Activated CD4-positive, alpha-beta memory T cell treated with anti-CD3 and anti-CD28 coated beads for 36 hours (primary cell): ENCODE results near the gene CHMP5. TPM values are rescaled to one million over a fixed set of nuclear protein-coding genes. Genes with fewer than 3 reads are reported as not detected.

Experiments
- CTCF ChIA-PET: fragments of 350-600 bp; sonication (Branson Sonifier 250); formaldehyde crosslinking; loops from one replicate; lab custom pipeline; 2021; ENCODE audit warnings: antibody characterized with exemption, inconsistent platforms; lab: Charles Lee
- POLR2A ChIA-PET: fragments of 350-600 bp; sonication (Branson Sonifier 250); formaldehyde crosslinking; loops from one replicate; lab custom pipeline; 2021; ENCODE audit warnings: antibody characterized with exemption; lab: Charles Lee
- DNase-seq: peaks from one replicate; pipeline ENCODE4 v3.0.0-alpha.2; 2020
- H3K27ac Mint-ChIP-seq: one replicate; pipeline ENCODE4 v1.8.0; 2021; ENCODE audit warnings: mixed read lengths
- H3K27me3 Mint-ChIP-seq: one replicate; pipeline ENCODE4 v1.8.0; 2021; ENCODE audit warnings: mixed read lengths
- H3K36me3 Mint-ChIP-seq: one replicate; pipeline ENCODE4 v1.8.0; 2021; ENCODE audit warnings: mixed read lengths
- H3K4me1 Mint-ChIP-seq: one replicate; pipeline ENCODE4 v1.8.0; 2021; ENCODE audit warnings: low read depth, mixed read lengths
- H3K4me3 Mint-ChIP-seq: one replicate; pipeline ENCODE4 v1.8.0; 2021; ENCODE audit warnings: mild to moderate bottlenecking, mixed read lengths
- H3K9me3 Mint-ChIP-seq: one replicate; pipeline ENCODE4 v1.8.0; 2021; ENCODE audit warnings: mixed read lengths
- intact Hi-C: fragments of 100-400 bp; cut with micrococcal nuclease; formaldehyde crosslinking; loops from one replicate; pipeline ENCODE4 v1.15.1; 2023
- total RNA-seq, 2 experiments: library from RNA; stranded (reverse); gene quantifications; one replicate each; pipeline ENCODE4 v1.2.3, GENCODE V29; 2021

Gene CHMP5
- total RNA-seq, 2 experiments from 2014 or later = 116 to 119 TPM

DNA sequence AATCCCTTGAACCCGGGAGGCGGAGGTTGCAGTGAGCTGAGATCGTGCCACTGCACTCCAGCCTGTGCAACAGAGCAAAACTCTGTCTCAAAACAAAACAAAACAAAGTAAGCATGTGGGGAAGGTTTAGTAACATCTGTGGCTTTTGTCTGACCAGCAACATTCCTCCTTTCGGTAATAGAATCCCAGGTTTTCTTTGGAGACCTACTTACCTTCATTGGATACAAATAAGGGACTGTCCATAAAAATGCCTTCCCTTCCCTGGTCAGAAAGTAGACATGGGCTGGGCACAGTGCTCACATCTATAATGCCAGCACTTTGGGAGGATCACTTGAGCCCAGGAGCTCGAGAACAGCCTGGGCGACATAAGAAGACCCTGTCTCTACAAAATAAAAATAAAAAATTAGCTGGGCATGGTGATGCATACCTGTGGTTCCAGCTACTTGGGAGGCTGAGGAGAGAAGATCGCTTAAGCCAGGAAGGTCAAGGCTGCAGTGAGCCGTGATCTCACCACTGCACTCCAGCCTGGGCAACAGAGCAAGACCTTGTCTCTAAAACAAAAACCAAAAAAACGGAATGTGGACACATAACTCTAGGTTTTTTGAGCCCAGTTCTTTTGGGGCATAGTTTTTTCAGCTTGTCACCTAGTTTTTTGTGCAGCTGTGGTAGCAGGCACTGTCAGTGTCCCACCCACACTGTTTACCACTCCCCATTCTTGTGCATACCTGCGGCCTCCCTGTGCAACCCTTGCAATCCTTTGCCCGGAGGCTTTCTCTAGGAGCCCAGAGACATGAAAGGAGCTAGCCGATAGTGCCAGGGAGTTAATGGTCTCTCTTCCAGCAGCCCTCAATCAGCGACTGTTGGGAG lies 33.9 kb upstream of the CHMP5 start:
- intact Hi-C loops = no loop called here
- H3K36me3 Mint-ChIP-seq = no peaks in the 10 kb centered on the region
- H3K27me3 Mint-ChIP-seq = peaks cover 3% of the 10 kb centered on the region
- no peak overlapping the region for H3K4me3 Mint-ChIP-seq
- ChIA-PET POLR2A (no interaction called here), CTCF (interaction anchor here (1.1 kb wide), 1 partner anchor 151 kb away, joined by 5 read pairs; no protein-coding TSS in a partner anchor)
- no peaks in the 10 kb centered on the region for H3K4me1 Mint-ChIP-seq
- no peak for DNase-seq
- no peak overlapping the region for H3K27ac Mint-ChIP-seq
- H3K9me3 Mint-ChIP-seq = no peaks in the 10 kb centered on the region

DNA sequence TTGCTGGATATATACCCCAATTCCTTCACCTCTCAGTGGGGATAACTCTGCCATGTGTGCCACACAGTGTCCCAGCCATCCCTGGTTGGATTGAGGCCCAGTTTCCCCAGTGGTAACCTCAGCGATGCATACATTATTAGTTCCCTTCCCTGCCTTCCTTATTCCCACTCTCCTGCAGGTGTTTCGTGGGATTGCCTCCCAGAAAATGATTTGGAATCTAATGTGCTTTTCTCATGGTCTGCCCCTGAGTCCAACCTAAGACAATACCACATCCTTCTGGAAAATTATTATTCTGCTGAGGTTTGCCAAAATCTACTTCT lies 33.3 kb upstream of the CHMP5 start:
- Mint-ChIP-seq H3K36me3 (no peaks in the 10 kb centered on the region), H3K9me3 (no peaks in the 10 kb centered on the region), H3K27me3 (peaks cover 4% of the 10 kb centered on the region), H3K27ac (no peak overlapping the region), H3K4me1 (no peaks in the 10 kb centered on the region), H3K4me3 (no peak overlapping the region)
- CTCF ChIA-PET = interaction anchor here (1.1 kb wide), 1 partner anchor 151 kb away, joined by 5 read pairs; no protein-coding TSS in a partner anchor
- intact Hi-C loops = no loop called here
- POLR2A ChIA-PET = no interaction called here
- DNase-seq = no peak

DNA sequence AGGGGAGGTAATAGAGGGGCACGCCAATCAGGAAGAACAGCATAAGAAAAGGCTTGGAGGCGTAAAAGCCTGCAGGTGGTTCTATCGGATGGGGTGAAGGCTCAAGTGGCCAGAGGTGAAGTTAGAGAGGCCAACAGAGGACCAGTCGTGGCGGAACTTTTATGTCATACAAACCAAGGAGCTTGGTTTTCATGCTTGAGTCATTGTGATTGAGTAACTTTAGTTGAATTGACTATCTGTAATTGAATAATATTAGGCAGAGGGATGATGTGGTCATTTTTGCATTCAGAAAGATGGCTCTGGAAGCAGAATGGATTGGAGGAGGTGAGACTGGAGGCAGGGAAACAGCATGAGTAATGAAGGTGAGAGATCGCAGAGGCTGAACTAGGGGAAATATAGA lies 32.0 kb upstream of the CHMP5 start:
- no peak overlapping the region for H3K4me3 Mint-ChIP-seq
- CTCF ChIA-PET = no interaction called here
- H3K36me3 Mint-ChIP-seq = no peaks in the 10 kb centered on the region
- no peak for DNase-seq
- peaks cover 4% of the 10 kb centered on the region for H3K27me3 Mint-ChIP-seq
- no peak overlapping the region for H3K27ac Mint-ChIP-seq
- intact Hi-C loops = no loop called here
- no peaks in the 10 kb centered on the region for H3K9me3 Mint-ChIP-seq
- POLR2A ChIA-PET = no interaction called here
- no peaks in the 10 kb centered on the region for H3K4me1 Mint-ChIP-seq

DNA sequence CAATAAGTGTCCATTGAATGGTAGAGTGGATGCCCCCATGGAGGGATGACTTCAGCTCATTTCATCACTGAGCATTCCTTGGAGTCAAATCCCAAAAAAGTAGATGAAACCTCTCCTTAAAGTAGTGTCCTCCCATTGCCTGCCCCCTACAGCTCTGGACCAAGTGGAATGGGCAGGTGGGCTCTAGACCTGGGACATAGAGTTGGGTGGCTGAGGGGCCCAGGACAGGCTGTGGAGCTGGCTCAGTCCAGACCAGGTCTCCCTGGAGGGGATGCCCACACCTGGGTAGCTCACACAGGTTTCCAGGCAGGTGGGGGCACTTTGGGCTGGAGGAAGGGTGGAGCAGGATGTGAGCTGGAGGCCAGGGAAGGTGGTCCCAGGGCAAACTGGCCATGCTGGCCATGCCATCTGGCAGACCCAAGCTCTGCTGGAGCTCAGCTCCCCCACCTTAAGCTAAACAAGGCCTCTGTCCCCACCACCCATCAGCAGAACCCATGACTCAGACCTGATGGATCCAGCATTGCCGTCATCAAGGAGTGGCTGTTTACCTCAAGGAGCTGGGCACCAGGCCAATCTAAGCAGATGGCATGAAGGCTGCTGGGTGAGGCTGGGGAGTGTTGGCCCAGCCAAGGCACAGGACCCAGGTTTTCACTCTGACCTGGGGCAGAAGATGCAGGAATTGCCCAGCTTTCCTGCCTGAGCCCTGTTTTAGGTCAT lies 31.1 kb upstream of the CHMP5 start:
- Mint-ChIP-seq H3K4me3 (no peak overlapping the region), H3K4me1 (no peaks in the 10 kb centered on the region), H3K9me3 (no peaks in the 10 kb centered on the region), H3K27ac (no peak overlapping the region), H3K36me3 (no peaks in the 10 kb centered on the region), H3K27me3 (peaks cover 4% of the 10 kb centered on the region)
- CTCF ChIA-PET = interaction anchor here (1.1 kb wide), 1 partner anchor 32 kb away, joined by 3 read pairs; no protein-coding TSS in a partner anchor
- peak; percentile 29 for DNase-seq
- intact Hi-C loops = no loop called here
- POLR2A ChIA-PET = interaction anchor here (0.6 kb wide), 1 partner anchor 206 kb away, joined by 3 read pairs; no protein-coding TSS in a partner anchor

DNA sequence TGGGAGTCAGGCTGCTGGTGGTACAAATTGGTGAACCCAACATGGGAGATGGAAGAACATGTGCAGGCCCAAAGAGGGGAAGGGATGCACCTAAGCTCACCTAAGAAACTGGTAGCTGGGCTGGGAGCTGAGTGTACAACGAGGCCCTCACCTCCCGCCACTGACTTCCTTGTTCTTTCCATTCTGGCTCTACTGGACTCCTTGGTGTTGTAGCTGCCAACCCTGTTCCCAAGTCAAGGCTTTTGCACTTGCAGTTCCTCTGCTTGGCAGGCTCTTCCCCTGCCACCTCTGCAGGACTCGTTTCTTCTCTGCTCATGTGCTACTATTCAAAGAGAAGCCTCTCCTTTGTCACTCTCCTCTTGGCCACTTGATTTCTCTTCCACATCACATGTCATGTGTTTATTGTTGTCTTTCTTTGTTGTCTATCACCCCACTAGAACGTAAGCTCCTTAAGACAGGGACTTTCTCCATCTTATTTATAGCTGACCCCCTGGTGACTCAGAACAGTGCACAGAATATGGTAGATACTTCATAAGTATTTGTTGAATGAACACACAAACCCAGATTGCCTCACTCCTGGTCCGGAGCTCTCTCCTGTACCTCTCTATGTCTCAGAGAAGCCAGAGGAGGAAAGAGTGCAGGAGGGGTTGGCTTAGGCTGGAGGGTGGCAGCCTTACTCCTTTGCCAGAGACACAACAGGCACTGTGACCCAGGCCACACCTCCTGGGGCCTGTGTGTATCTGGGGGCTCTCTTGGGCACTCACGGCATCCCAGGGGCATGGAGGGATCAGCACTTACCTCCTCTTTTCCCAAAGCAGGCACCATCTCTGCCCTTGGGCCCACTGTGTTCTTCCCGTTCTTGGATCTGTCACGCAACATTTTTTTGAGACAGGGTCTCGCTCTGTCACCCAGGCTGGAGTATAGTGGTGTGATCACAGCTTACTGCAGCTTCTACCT lies 30.1 kb upstream of the CHMP5 start:
- ChIA-PET POLR2A (no interaction called here), CTCF (no interaction called here)
- Mint-ChIP-seq H3K27me3 (peaks cover 4% of the 10 kb centered on the region), H3K4me3 (no peak overlapping the region), H3K4me1 (no peaks in the 10 kb centered on the region), H3K27ac (no peak overlapping the region), H3K36me3 (no peaks in the 10 kb centered on the region), H3K9me3 (no peaks in the 10 kb centered on the region)
- DNase-seq = no peak
- intact Hi-C loops = no loop called here

DNA sequence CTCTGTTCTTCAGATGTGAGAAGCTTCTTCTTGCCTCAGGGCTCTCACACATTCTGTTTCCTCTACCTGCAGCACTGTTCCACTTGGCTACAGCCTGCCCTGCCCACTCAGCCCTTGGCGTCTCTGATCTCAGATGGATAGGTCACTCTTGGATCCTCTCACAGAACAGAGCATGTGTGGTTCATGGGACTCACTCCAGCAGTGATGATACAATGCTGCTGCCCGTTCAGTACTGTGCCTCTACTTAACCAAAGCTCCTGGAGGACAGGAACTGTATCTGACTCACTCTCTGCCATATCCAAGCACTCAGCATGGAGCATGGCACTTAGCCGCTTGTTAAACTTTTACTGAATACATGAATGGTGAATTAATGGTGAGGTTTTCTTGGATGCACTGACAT lies 28.3 kb upstream of the CHMP5 start:
- H3K9me3 Mint-ChIP-seq = no peaks in the 10 kb centered on the region
- ChIA-PET POLR2A (no interaction called here), CTCF (interaction anchor here (1.1 kb wide), 1 partner anchor 10 kb away, joined by 7 read pairs; no protein-coding TSS in a partner anchor)
- intact Hi-C loops = loop anchor here (2.0 kb wide), 1 partner anchor 20 kb away; no protein-coding TSS in a partner anchor
- peaks cover 4% of the 10 kb centered on the region for H3K27me3 Mint-ChIP-seq
- DNase-seq = no peak
- no peak overlapping the region for H3K4me3 Mint-ChIP-seq
- H3K36me3 Mint-ChIP-seq = no peaks in the 10 kb centered on the region
- H3K27ac Mint-ChIP-seq = no peak overlapping the region
- H3K4me1 Mint-ChIP-seq = no peaks in the 10 kb centered on the region

DNA sequence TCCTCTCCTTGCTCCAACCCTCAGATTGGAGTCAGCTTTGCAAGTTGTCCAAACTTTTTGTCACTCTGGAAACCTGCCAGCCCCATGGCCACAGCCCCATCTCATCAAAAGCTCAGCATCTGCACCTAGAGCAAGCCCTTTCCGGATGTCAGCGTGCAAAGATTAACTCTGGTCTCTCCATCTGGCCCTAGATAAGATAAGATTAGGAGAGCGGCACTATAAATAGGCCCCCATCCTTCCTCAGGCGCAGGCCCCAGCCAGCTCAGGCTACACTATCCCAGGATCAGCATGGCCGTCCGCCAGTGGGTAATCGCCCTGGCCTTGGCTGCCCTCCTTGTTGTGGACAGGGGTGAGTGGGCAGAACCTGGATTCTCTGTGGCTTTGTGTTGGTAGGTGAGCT lies 24.9 kb upstream of the CHMP5 start, which contains the start of gene SPINK4:
TSS of gene SPINK4 (plus strand) at position 247 of the 400 bp plus-strand sequence. CDS start at position 289, 42 bp downstream.
- CTCF ChIA-PET = no interaction called here
- Mint-ChIP-seq H3K27ac (no peak within 1 kb of the TSS), H3K36me3 (no peaks in the 10 kb centered on the region), H3K4me3 (no peak within 1 kb of the TSS), H3K27me3 (peaks cover 4% of the 10 kb centered on the region), H3K4me1 (no peaks in the 10 kb centered on the region), H3K9me3 (no peaks in the 10 kb centered on the region)
- POLR2A ChIA-PET = no interaction called here
- no peak for DNase-seq
- intact Hi-C loops = no loop called here

DNA sequence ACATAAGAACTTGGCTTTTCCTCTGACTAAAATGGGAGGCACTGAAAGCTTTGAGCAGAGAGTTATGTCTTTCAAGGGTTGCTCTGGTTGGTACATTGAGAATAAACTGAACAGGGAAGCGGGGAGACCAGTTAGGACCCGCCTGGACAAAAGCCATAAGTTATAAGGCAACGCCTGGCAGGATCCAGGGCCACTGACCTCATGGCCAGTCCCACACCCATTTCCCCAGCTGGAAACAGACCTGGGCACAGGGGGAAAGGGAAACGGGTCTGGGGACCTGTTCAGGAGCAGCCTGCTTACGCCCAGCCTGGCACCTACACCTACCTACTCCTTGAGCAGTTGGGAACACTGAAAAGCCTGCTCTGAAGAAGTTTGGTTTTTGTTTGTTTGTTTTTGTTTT lies 23.6 kb upstream of the CHMP5 start:
- Mint-ChIP-seq H3K27me3 (no peaks in the 10 kb centered on the region), H3K4me1 (no peaks in the 10 kb centered on the region), H3K36me3 (no peaks in the 10 kb centered on the region), H3K4me3 (no peak overlapping the region), H3K9me3 (no peaks in the 10 kb centered on the region), H3K27ac (no peak overlapping the region)
- ChIA-PET POLR2A (no interaction called here), CTCF (interaction anchor here (1.1 to 1.2 kb wide), 2 partner anchors 15 to 84 kb away, joined by 3 read pairs; no protein-coding TSS in a partner anchor)
- DNase-seq = no peak
- intact Hi-C loops = no loop called here

DNA sequence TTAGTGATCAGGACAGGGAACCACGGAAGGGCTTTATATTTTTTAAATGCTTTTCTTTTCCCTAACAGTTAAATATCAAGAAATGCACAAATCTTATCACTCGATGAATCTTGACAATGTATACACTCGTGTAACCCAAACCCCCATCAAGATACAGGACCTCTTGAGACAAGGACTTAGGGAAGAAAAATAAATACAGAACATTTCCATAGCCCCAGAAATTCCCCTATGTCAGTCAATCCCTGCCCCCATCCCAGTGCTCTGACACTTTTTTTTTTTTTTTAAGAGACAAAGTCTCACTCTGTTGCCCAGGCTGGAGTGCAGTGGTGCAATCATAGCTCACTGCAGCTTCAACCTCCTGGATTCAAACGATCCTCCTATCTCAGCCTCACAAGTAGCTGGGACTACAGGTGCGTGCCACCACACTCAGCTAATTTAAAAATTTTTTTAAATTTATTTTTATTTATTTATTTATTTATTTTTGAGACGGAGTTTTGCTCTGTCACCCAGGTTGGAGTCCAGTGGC lies 22.2 kb upstream of the CHMP5 start:
- ChIA-PET CTCF (no interaction called here), POLR2A (no interaction called here)
- H3K36me3 Mint-ChIP-seq = peaks cover 3% of the 10 kb centered on the region
- no peak overlapping the region for H3K4me3 Mint-ChIP-seq
- intact Hi-C loops = no loop called here
- H3K4me1 Mint-ChIP-seq = no peaks in the 10 kb centered on the region
- H3K9me3 Mint-ChIP-seq = no peaks in the 10 kb centered on the region
- H3K27me3 Mint-ChIP-seq = no peaks in the 10 kb centered on the region
- no peak for DNase-seq
- no peak overlapping the region for H3K27ac Mint-ChIP-seq

DNA sequence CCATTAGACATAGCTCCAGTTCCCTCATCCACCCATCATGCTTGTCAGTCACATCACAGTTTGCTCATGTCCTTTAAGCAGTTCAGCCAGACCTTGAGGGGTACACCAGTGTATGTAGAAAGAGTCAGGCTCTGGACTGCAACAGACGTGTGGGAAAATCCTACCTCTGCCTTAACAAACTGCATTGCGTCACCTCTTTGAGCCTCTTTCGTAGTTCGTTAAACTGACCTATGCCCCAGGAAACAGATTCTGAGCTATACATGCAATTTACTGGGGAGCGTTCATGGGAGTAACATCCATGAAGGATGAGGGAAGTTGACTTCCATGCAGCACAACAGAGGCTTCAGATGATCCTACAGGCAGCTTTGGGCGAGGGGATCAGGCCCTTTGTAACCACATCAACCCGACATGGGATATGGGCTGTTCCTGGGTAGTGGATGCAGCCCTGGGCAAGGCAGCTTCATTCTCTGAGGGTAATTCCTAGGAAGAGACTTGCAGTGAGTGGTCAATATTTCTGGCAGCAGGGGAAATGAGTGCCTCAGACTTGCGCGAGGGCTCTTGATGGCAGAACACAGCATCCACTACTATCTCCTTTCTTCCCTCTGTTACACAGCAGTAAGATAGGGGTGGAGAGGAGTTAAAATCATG lies 20.6 kb upstream of the CHMP5 start:
- Mint-ChIP-seq H3K4me1 (no peaks in the 10 kb centered on the region), H3K27ac (no peak overlapping the region), H3K36me3 (peaks cover 5% of the 10 kb centered on the region), H3K9me3 (no peaks in the 10 kb centered on the region), H3K27me3 (no peaks in the 10 kb centered on the region), H3K4me3 (no peak overlapping the region)
- ChIA-PET CTCF (interaction anchor here (0.6 kb wide), 1 partner anchor 54 kb away, joined by 4 read pairs; no protein-coding TSS in a partner anchor), POLR2A (no interaction called here)
- DNase-seq = no peak
- intact Hi-C loops = no loop called here

DNA sequence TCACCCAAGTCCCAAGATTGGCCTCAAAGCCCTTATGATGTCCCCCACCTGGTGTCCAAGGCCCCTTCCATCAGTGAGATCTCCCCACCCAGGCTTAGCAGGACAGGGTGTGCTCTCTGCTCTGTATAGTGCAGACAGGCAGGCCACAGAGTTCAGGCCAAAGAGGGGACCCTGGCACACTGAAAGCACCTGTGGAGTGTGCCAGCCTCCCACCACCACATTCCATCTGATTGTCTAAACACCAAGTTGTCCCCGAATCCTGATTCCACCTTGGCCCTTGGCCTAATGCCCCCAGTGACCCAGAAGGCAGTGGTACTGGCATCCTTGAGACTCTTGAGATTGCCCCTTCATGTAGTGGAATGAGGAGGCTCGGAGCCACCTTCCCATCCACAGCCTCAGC lies 19.5 kb upstream of the CHMP5 start:
- Mint-ChIP-seq H3K27me3 (no peaks in the 10 kb centered on the region), H3K4me1 (no peaks in the 10 kb centered on the region), H3K4me3 (no peak overlapping the region), H3K9me3 (no peaks in the 10 kb centered on the region), H3K27ac (no peak overlapping the region), H3K36me3 (peaks cover 7% of the 10 kb centered on the region)
- intact Hi-C loops = no loop called here
- CTCF ChIA-PET = no interaction called here
- POLR2A ChIA-PET = no interaction called here
- DNase-seq = no peak
